Measurements from ENCODE around the gene RBMX. TPM values are rescaled to one million over a fixed set of nuclear protein-coding genes. Genes with fewer than 3 reads are reported as not detected.
"Not testable (repeated sequence)": the region's sequence is repeated elsewhere in the genome, so short reads cannot be mapped to it uniquely, and the experiment has no call there.

The RBMX gene
- total RNA-seq, 2 donors from 2014 or later, result 191 to 295 TPM

GRCh38 chrX:136910565-136911035 is 30.1 kb upstream of the RBMX start:
- no peak for TF ChIP-seq POLR2AphosphoS5 (IDR thresholded peaks at IDR 0.05)
- no peak for TF ChIP-seq CTCF (IDR thresholded peaks at IDR 0.05)
- no peak for TF ChIP-seq POLR2A (IDR thresholded peaks at IDR 0.05)
- H3K36me3 ChIP-seq, result no peaks in the 10 kb centered on the region
- no peak overlapping the region for H3K4me3 ChIP-seq
- H3K9me3 ChIP-seq, result no peaks in the 10 kb centered on the region
- DNase-seq (ENCODE audit: low spot score), result no peak
- H3K4me1 ChIP-seq (replicated peaks), result no peaks in the 10 kb centered on the region
- intact Hi-C loops (cut with DNase I), result no loop called here
- WGBS, result 4% methylated on average over 4 of the region's 4 CpGs
- no peak overlapping the region for H3K27ac ChIP-seq
- H3K27me3 ChIP-seq (replicated peaks; ENCODE audit: insufficient read depth), result no peaks in the 10 kb centered on the region

DNA sequence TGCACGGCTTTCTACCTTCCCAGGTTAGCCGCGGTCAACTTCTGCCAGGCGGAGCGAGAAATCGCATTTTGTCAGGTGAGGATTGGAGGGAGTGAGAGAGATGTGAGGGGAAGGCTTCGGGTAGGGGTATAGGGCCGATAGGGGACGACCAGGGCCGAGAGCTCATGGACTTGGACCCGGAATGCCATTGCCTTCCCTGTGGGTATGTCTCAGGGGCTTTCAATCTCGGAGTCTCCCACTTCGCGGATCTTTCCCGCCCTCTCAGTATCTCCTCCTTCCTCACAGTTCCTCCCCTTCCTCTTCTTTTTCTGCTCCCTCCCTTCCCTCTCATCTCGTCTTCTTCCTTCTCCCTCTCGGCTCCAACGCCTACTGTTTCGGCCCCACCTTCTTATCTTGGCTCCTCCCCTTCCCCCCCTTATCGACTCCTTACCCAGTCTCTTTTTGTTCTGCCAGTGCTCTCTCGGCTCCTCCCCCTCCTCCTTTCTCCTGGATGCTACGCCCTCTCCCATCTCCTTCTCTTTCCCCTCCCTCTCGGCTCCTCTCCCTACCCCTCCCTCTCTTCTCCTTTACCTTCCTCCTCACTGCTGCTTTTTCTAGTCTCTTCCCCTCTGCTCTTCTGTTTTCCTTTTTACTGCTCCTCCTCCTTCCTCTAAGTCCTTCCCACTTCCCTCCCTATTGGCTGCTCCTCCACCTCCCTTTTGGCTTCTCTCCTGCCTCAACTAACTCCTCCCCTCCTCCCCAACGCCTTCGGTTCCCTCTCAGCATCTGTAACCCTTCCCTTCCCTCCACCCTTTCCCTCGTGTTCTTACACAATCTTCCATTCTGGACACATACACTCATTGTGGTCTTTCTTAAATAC is 29.4 kb upstream of the RBMX start:
- peak overlapping the region; percentile 77 to 83 for H3K27ac ChIP-seq
- WGBS, result 1% methylated on average over 26 of the region's 26 CpGs
- no peaks in the 10 kb centered on the region for H3K9me3 ChIP-seq
- peak overlapping the region; percentile 47 to 50 for H3K4me3 ChIP-seq
- H3K4me1 ChIP-seq (replicated peaks), result no peaks in the 10 kb centered on the region
- H3K36me3 ChIP-seq, result no peaks in the 10 kb centered on the region
- intact Hi-C loops (cut with DNase I), result loop anchor here (2.0 kb wide), 1 partner anchor 29 kb away; the partner anchor contains the start of gene RBMX
- no peaks in the 10 kb centered on the region for H3K27me3 ChIP-seq (replicated peaks; ENCODE audit: insufficient read depth)
- DNase-seq (ENCODE audit: low spot score), result peak; percentile 86
- TF ChIP-seq POLR2AphosphoS5 (IDR thresholded peaks at IDR 0.05) (peak; percentile 72), POLR2A (IDR thresholded peaks at IDR 0.05) (peak; percentile 58), CTCF (IDR thresholded peaks at IDR 0.05) (peak in 1 of 4 experiments; percentile 4)

GRCh38 chrX:136909119-136909705 is 28.7 kb upstream of the RBMX start:
- intact Hi-C loops (cut with DNase I), result loop anchor here (2.0 kb wide), 1 partner anchor 28 kb away; the partner anchor contains the start of gene RBMX
- H3K4me3 ChIP-seq, result peak overlapping the region; percentile 47 to 50
- peak overlapping the region; percentile 77 to 83 for H3K27ac ChIP-seq
- TF ChIP-seq POLR2AphosphoS5 (IDR thresholded peaks at IDR 0.05) (peak; percentile 31), CTCF (IDR thresholded peaks at IDR 0.05) (no peak), POLR2A (IDR thresholded peaks at IDR 0.05) (peak; percentile 13)
- H3K27me3 ChIP-seq (replicated peaks; ENCODE audit: insufficient read depth), result no peaks in the 10 kb centered on the region
- under 1% methylated on average over 15 of the region's 47 CpGs for WGBS
- no peaks in the 10 kb centered on the region for H3K4me1 ChIP-seq (replicated peaks)
- peak; percentile 65 for DNase-seq (ENCODE audit: low spot score)
- no peaks in the 10 kb centered on the region for H3K36me3 ChIP-seq
- no peaks in the 10 kb centered on the region for H3K9me3 ChIP-seq

GRCh38 chrX:136907621-136908020 is 27.1 kb upstream of the RBMX start:
- Histone ChIP-seq H3K27ac (no peak overlapping the region), H3K4me1 (replicated peaks) (no peaks in the 10 kb centered on the region), H3K9me3 (no peaks in the 10 kb centered on the region), H3K4me3 (no peak overlapping the region), H3K27me3 (replicated peaks; ENCODE audit: insufficient read depth) (no peaks in the 10 kb centered on the region), H3K36me3 (no peaks in the 10 kb centered on the region)
- intact Hi-C loops (cut with DNase I), result loop anchor here (2.0 kb wide), 1 partner anchor 27 kb away; the partner anchor contains the start of gene RBMX
- WGBS, result 45% methylated on average over 11 of the region's 11 CpGs
- no peak for TF ChIP-seq POLR2AphosphoS5 (IDR thresholded peaks at IDR 0.05)
- no peak for TF ChIP-seq POLR2A (IDR thresholded peaks at IDR 0.05)
- DNase-seq (ENCODE audit: low spot score), result no peak

- H3K36me3 ChIP-seq, result no peaks in the 10 kb centered on the region
- no peak overlapping the region for H3K27ac ChIP-seq
- WGBS, result 88% methylated on average over 10 of the region's 14 CpGs
- intact Hi-C loops (cut with DNase I), result no loop called here
- no peak for DNase-seq (ENCODE audit: low spot score)
- H3K4me3 ChIP-seq, result no peak overlapping the region
- no peaks in the 10 kb centered on the region for H3K27me3 ChIP-seq (replicated peaks; ENCODE audit: insufficient read depth)
- TF ChIP-seq POLR2A (IDR thresholded peaks at IDR 0.05), result no peak
- H3K4me1 ChIP-seq (replicated peaks), result no peaks in the 10 kb centered on the region
- no peaks in the 10 kb centered on the region for H3K9me3 ChIP-seq
Measured at GRCh38 chrX:136906921-136907510, 26.5 kb upstream of the RBMX start.

- DNase-seq (ENCODE audit: low spot score); H3K27ac ChIP-seq; H3K27me3 ChIP-seq (replicated peaks; ENCODE audit: insufficient read depth); H3K9me3 ChIP-seq; intact Hi-C loops (cut with DNase I); H3K4me1 ChIP-seq (replicated peaks); H3K36me3 ChIP-seq; H3K4me3 ChIP-seq: not testable (repeated sequence)
- WGBS, result 94% methylated on average over 4 of the region's 4 CpGs
Measured at GRCh38 chrX:136904067-136904466, 23.5 kb upstream of the RBMX start.

DNA sequence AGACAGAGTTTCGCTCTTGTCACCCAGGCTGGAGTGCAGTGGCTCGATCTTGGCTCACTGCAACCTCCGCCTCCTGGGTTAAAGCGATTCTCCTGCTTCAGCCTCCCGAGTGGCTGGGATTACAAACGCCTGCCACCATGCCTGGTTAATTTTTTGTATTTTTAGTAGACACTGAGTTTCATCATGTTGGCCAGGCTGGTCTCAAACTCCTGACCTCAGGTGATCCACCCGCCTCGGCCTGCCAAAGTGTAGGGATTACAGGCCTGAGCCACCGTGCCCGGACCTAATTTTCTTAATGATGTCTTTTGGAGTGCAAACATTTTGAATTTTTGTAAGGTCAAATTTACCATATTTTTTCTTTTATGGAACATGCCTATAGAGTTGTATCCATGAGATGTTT is 19.5 kb upstream of the RBMX start:
- H3K36me3 ChIP-seq; H3K4me3 ChIP-seq; DNase-seq (ENCODE audit: low spot score); intact Hi-C loops (cut with DNase I); H3K27me3 ChIP-seq (replicated peaks; ENCODE audit: insufficient read depth); H3K27ac ChIP-seq; H3K4me1 ChIP-seq (replicated peaks); H3K9me3 ChIP-seq: not testable (repeated sequence)
- 86% methylated on average over 10 of the region's 10 CpGs for WGBS
